ENCODE measurements around the gene GHSR. TPM values are rescaled to one million over a fixed set of nuclear protein-coding genes. Genes with fewer than 3 reads are reported as not detected.

Gene GHSR
- total RNA-seq, 1 experiment from 2014 or later = not detected

DNA sequence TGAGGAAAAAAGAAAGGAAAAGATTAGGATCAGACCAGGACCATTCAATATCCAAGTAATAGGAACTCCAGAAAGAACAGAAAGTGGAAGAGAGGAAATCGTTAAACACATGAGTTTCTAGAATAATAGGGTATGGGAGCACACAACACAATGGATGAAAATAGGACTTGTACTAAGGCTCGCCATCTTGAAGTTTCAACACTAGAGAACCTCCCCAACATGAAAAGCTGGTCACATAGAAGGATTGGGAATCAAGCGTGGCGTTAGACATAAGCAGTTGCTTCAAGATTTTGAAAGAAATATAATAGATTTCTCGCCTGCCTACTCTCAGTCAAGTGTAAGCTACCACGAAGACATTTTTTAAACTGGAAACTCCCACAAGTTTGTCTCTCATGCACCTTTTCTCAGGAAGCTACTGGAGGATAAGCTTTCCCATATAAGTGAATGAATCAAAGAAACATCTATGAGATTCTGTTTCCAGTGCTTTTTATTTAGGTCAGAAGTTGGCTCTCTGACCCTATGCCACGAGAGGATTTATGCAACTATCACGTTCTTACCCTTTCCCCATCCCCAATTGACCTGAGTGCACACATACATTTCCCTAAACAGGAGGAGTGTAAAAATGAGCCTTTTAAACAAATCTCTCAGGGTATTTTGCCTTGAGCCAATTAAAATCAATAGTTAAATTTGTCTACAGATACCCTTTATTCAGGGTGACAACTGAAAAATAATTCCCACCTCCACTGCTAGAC, 45.2 kb downstream of the GHSR start:
- Histone ChIP-seq H3K9me2 (ENCODE audit: insufficient read depth) (no peaks in the 10 kb centered on the region), H3K27me3 (ENCODE audit: insufficient read depth, low read length) (no peaks in the 10 kb centered on the region), H3K79me2 (ENCODE audit: insufficient read depth, low read length) (no peaks in the 10 kb centered on the region), H3K36me3 (ENCODE audit: control insufficient read depth in 1 of 2, insufficient read depth in 2 of 2, low read length in 2 of 2) (no peaks in the 10 kb centered on the region), H2AFZ (ENCODE audit: low read depth, low read length, poor library complexity, severe bottlenecking) (no peak overlapping the region), H3K27ac (ENCODE audit: low read depth, low read length) (no peak overlapping the region), H4K20me1 (ENCODE audit: insufficient read depth) (no peaks in the 10 kb centered on the region), H3K4me2 (ENCODE audit: low read length) (no peak overlapping the region), H3K9me3 (ENCODE audit: control insufficient read depth in 1 of 2, insufficient read depth in 1 of 2, low read depth in 1 of 2, low read length in 2 of 2) (no peaks in the 10 kb centered on the region), H3K9ac (ENCODE audit: low read length) (no peak overlapping the region), H3K4me3 (replicated peaks in 1 of 2; ENCODE audit: low read depth in 1 of 2, low read length in 2 of 2) (no peak overlapping the region), H3K4me1 (ENCODE audit: control insufficient read depth in 1 of 2, insufficient read depth in 2 of 2, low read length in 2 of 2) (no peaks in the 10 kb centered on the region)
- intact Hi-C loops (cut with micrococcal nuclease) = no loop called here
- BruUV-seq (replicated peaks) = no TSS peak
- TF ChIP-seq EGR1 (IDR thresholded peaks at IDR 0.05; ENCODE audit: low read depth) (no peak), CEBPB (IDR thresholded peaks at IDR 0.05; ENCODE audit: low read depth) (no peak), SIN3A (IDR thresholded peaks at IDR 0.05; ENCODE audit: low read depth) (no peak), EZH2phosphoT487 (IDR thresholded peaks at IDR 0.05; ENCODE audit: borderline replicate concordance) (no peak), POLR2AphosphoS5 (IDR thresholded peaks at IDR 0.05; ENCODE audit: low read depth, low read length) (no peak), EZH2 (IDR thresholded peaks at IDR 0.05) (no peak), ELF1 (IDR thresholded peaks at IDR 0.05; ENCODE audit: borderline replicate concordance, low read depth) (no peak), CBX3 (IDR thresholded peaks at IDR 0.05; ENCODE audit: low read depth) (no peak), JUND (IDR thresholded peaks at IDR 0.05) (no peak), FOSL1 (IDR thresholded peaks at IDR 0.05; ENCODE audit: low read depth) (no peak), RAD21 (IDR thresholded peaks at IDR 0.05; ENCODE audit: low read depth) (no peak), SP1 (IDR thresholded peaks at IDR 0.05; ENCODE audit: low read depth) (no peak), POLR2A (IDR thresholded peaks at IDR 0.05; ENCODE audit: borderline replicate concordance, extremely low read depth, insufficient read depth, insufficient read length) (no peak), YY1 (IDR thresholded peaks at IDR 0.05; ENCODE audit: extremely low read depth, insufficient replicate concordance, low read depth, low read length) (no peak), ZFX (IDR thresholded peaks at IDR 0.05) (no peak)
- TF ChIP-seq, protein P1, sequence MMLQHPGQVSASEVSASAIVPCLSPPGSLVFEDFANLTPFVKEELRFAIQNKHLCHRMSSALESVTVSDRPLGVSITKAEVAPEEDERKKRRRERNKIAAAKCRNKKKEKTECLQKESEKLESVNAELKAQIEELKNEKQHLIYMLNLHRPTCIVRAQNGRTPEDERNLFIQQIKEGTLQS (IDR thresholded peaks at IDR 0.05) = no peak
- TF ChIP-seq, protein P2, sequence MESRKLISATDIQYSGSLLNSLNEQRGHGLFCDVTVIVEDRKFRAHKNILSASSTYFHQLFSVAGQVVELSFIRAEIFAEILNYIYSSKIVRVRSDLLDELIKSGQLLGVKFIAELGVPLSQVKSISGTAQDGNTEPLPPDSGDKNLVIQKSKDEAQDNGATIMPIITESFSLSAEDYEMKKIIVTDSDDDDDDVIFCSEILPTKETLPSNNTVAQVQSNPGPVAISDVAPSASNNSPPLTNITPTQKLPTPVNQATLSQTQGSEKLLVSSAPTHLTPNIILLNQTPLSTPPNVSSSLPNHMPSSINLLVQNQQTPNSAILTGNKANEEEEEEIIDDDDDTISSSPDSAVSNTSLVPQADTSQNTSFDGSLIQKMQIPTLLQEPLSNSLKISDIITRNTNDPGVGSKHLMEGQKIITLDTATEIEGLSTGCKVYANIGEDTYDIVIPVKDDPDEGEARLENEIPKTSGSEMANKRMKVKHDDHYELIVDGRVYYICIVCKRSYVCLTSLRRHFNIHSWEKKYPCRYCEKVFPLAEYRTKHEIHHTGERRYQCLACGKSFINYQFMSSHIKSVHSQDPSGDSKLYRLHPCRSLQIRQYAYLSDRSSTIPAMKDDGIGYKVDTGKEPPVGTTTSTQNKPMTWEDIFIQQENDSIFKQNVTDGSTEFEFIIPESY (IDR thresholded peaks at IDR 0.05; ENCODE audit: extremely low read depth, insufficient replicate concordance, low read length) = no peak
- TF ChIP-seq, protein P3, sequence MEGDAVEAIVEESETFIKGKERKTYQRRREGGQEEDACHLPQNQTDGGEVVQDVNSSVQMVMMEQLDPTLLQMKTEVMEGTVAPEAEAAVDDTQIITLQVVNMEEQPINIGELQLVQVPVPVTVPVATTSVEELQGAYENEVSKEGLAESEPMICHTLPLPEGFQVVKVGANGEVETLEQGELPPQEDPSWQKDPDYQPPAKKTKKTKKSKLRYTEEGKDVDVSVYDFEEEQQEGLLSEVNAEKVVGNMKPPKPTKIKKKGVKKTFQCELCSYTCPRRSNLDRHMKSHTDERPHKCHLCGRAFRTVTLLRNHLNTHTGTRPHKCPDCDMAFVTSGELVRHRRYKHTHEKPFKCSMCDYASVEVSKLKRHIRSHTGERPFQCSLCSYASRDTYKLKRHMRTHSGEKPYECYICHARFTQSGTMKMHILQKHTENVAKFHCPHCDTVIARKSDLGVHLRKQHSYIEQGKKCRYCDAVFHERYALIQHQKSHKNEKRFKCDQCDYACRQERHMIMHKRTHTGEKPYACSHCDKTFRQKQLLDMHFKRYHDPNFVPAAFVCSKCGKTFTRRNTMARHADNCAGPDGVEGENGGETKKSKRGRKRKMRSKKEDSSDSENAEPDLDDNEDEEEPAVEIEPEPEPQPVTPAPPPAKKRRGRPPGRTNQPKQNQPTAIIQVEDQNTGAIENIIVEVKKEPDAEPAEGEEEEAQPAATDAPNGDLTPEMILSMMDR (IDR thresholded peaks at IDR 0.05 in 2 of 3, conservative IDR thresholded peaks at IDR 0.05 in 1 of 3; ENCODE audit: borderline replicate concordance in 1 of 3, insufficient read depth in 1 of 3, low read depth in 2 of 3, low read length in 2 of 3) = no peak
- ChIA-PET RAD21 (ENCODE audit: low non-redundant PET in 1 of 2, low total read pairs in 2 of 2, uncharacterized antibody in 2 of 2, unreplicated experiment in 2 of 2) (no interaction called here), POLR2A (no interaction called here), CTCF (no interaction called here)
- ATAC-seq = no peak
- DNase-seq (ENCODE audit: low read depth, low spot score) = no peak
